Colonic mucosa (tissue), 4 donors: ENCODE results near the gene ZNF283. TPM values are rescaled to one million over a fixed set of nuclear protein-coding genes. Genes with fewer than 3 reads are reported as not detected.
"Not testable (repeated sequence)": the region's sequence is repeated elsewhere in the genome, so short reads cannot be mapped to it uniquely, and the experiment has no call there.

Source experiments
- DNase-seq: peaks from one replicate; pipeline ENCODE4 v3.0.0-alpha.2; 2020
- H3K27ac ChIP-seq: fragments of 200-600 bp; one replicate; pipeline ENCODE4 v1.8.0; 2021
- H3K27me3 ChIP-seq: fragments of 200-600 bp; one replicate; pipeline ENCODE4 v1.8.0; 2021
- H3K36me3 ChIP-seq: fragments of 200-600 bp; one replicate; pipeline ENCODE4 v1.8.0; 2021
- H3K4me1 ChIP-seq: fragments of 200-600 bp; one replicate; pipeline ENCODE4 v1.8.0; 2021; ENCODE audit warnings: mild to moderate bottlenecking
- H3K4me3 ChIP-seq: fragments of 200-600 bp; one replicate; pipeline ENCODE4 v1.8.0; 2021
- H3K9ac ChIP-seq, 2 donors: one replicate each; pipeline ENCODE4 v1.7.0; 2013; ENCODE audit warnings: control low read depth in 2 of 2, low read depth in 2 of 2, low read length in 2 of 2
- H3K9me3 ChIP-seq: fragments of 200-600 bp; one replicate; pipeline ENCODE4 v1.8.0; 2021
- intact Hi-C: fragments of 100-400 bp; cut with DNase I; formaldehyde crosslinking; loops from one replicate; pipeline ENCODE4 v1.14.1; 2022
- total RNA-seq, 2 donors: library from RNA; stranded (reverse); fragmentation: NEBNext Ultra II Directional in 1 of 2; extraction: Animal tissue kit (Norgen Biotek cat#: 25700) in 1 of 2; gene quantifications; one replicate each; pipeline ENCODE4 v1.2.1, GENCODE V29; 2021
- TF ChIP-seq, protein P1 (sequence below): fragments of 200-600 bp; IDR thresholded peaks from one replicate; pipeline ENCODE4 v1.8.0; 2022; ENCODE audit warnings: antibody characterized with exemption, mild to moderate bottlenecking
- donor health status: healthy.
- donor health status: DM: no; HTN: no; CAD: no.
- donor health status: DM: no; HTN: no; CAD: no.

The ZNF283 gene
- total RNA-seq, 2 donors from 2014 or later: 6.5 to 7.3 TPM

- no peak for DNase-seq
- no peaks in the 10 kb centered on the region for H3K9me3 ChIP-seq
- H3K27me3 ChIP-seq: no peaks in the 10 kb centered on the region
- H3K27ac ChIP-seq: no peak overlapping the region
- no peaks in the 10 kb centered on the region for H3K4me1 ChIP-seq
- H3K36me3 ChIP-seq: no peaks in the 10 kb centered on the region
- intact Hi-C loops: no loop called here
- no peak overlapping the region for H3K9ac ChIP-seq
- peak overlapping the region; percentile 24 for H3K4me3 ChIP-seq
- TF ChIP-seq, protein P1, sequence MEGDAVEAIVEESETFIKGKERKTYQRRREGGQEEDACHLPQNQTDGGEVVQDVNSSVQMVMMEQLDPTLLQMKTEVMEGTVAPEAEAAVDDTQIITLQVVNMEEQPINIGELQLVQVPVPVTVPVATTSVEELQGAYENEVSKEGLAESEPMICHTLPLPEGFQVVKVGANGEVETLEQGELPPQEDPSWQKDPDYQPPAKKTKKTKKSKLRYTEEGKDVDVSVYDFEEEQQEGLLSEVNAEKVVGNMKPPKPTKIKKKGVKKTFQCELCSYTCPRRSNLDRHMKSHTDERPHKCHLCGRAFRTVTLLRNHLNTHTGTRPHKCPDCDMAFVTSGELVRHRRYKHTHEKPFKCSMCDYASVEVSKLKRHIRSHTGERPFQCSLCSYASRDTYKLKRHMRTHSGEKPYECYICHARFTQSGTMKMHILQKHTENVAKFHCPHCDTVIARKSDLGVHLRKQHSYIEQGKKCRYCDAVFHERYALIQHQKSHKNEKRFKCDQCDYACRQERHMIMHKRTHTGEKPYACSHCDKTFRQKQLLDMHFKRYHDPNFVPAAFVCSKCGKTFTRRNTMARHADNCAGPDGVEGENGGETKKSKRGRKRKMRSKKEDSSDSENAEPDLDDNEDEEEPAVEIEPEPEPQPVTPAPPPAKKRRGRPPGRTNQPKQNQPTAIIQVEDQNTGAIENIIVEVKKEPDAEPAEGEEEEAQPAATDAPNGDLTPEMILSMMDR: no peak
Observed at GRCh38 chr19:43820884-43821215, 6.3 kb upstream of the ZNF283 start.

DNA sequence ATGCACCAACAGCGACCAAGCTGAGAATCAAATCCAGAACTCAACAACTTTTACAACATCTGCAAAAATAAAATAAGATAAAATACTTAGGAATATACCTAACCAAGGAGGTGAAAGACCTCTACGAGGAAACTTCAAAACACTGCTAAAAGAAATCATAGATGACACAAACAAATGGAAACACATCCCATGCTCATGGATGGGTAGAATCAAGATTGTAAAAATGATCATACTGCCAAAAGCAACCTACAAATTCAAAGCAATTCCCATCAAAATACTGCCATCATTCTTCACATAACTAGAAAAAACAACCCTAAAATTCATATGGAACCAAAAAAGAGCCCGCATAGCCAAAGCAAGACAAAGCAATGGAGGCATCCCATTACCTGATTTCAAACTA, 3.3 kb upstream of the ZNF283 start:
- intact Hi-C loops, DNase-seq, H3K9me3 ChIP-seq, H3K27ac ChIP-seq, H3K27me3 ChIP-seq, H3K4me3 ChIP-seq, H3K36me3 ChIP-seq, H3K4me1 ChIP-seq, H3K9ac ChIP-seq: not testable (repeated sequence)

DNA sequence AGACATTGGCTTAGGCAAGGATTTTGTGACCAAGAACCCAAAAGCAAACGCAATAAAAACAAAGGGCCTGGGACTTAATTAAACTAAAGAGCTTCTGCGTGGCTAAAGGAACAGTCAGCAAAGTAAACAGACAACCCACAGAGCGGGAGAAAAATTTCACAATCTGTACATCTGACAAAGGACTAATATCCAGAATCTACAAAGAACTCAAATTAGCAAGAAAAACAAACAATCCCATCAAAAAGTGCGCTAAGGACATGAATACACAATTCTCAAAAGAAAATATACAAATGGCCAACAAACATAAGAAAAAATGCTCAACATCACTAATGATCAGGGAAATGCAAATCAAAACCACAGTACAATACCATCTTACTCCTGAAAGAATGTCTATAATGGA, 2.5 kb upstream of the ZNF283 start:
- H3K4me1 ChIP-seq, DNase-seq, H3K27ac ChIP-seq, H3K36me3 ChIP-seq, H3K9ac ChIP-seq, H3K4me3 ChIP-seq, intact Hi-C loops, H3K27me3 ChIP-seq, H3K9me3 ChIP-seq: not testable (repeated sequence)

GRCh38 chr19:43839139-43839538, 12.0 kb downstream of the ZNF283 start:
- TF ChIP-seq, protein P1: no peak
- no peaks in the 10 kb centered on the region for H3K4me1 ChIP-seq
- H3K36me3 ChIP-seq: peaks cover 13% of the 10 kb centered on the region
- no peak for DNase-seq
- H3K9me3 ChIP-seq: peaks cover 6% of the 10 kb centered on the region
- H3K4me3 ChIP-seq: no peak overlapping the region
- H3K9ac ChIP-seq: no peak overlapping the region
- H3K27me3 ChIP-seq: no peaks in the 10 kb centered on the region
- intact Hi-C loops: no loop called here
- H3K27ac ChIP-seq: no peak overlapping the region

- Histone ChIP-seq H3K4me3 (no peak overlapping the region), H3K27me3 (no peaks in the 10 kb centered on the region), H3K36me3 (peaks cover 6% of the 10 kb centered on the region), H3K4me1 (no peaks in the 10 kb centered on the region), H3K9me3 (peaks cover 11% of the 10 kb centered on the region), H3K27ac (no peak overlapping the region), H3K9ac (no peak overlapping the region)
- TF ChIP-seq, protein P1: no peak
- DNase-seq: no peak
- intact Hi-C loops: no loop called here
Observed at GRCh38 chr19:43842007-43842406, 14.9 kb downstream of the ZNF283 start.

- intact Hi-C loops: no loop called here
- H3K9me3 ChIP-seq: peaks cover 23% of the 10 kb centered on the region
- no peak for DNase-seq
- no peaks in the 10 kb centered on the region for H3K27me3 ChIP-seq
- TF ChIP-seq, protein P1: no peak
- no peak overlapping the region for H3K27ac ChIP-seq
- peaks cover 5% of the 10 kb centered on the region for H3K36me3 ChIP-seq
- H3K4me3 ChIP-seq: no peak overlapping the region
- no peak overlapping the region for H3K9ac ChIP-seq
- no peaks in the 10 kb centered on the region for H3K4me1 ChIP-seq
Observed at GRCh38 chr19:43847246-43847645, 20.1 kb downstream of the ZNF283 start.

GRCh38 chr19:43847884-43848283, 20.8 kb downstream of the ZNF283 start:
- Histone ChIP-seq H3K27me3 (no peaks in the 10 kb centered on the region), H3K9me3 (peaks cover 23% of the 10 kb centered on the region), H3K4me3 (no peak overlapping the region), H3K36me3 (peaks cover 5% of the 10 kb centered on the region), H3K4me1 (no peaks in the 10 kb centered on the region), H3K27ac (no peak overlapping the region), H3K9ac (no peak overlapping the region)
- no peak for DNase-seq
- intact Hi-C loops: no loop called here
- TF ChIP-seq, protein P1: no peak
